Suppressor macrophage (primary cell): ENCODE measurements around the gene PCED1B.
"Not testable (repeated sequence)": the region's sequence is repeated elsewhere in the genome, so short reads cannot be mapped to it uniquely, and the experiment has no call there.

Experiments used
- DNase-seq, 4 experiments: peaks; one replicate each; pipeline ENCODE4 v3.0.0-alpha.2; 2020 to 2022
- total RNA-seq, 17 experiments: gene quantifications; one replicate each; lab custom pipeline; 2026; ENCODE audit warnings: mixed read lengths in 6 of 17, inconsistent platforms in 3 of 17; lab: John Stamatoyannopoulos, UW

The PCED1B gene, protein sequence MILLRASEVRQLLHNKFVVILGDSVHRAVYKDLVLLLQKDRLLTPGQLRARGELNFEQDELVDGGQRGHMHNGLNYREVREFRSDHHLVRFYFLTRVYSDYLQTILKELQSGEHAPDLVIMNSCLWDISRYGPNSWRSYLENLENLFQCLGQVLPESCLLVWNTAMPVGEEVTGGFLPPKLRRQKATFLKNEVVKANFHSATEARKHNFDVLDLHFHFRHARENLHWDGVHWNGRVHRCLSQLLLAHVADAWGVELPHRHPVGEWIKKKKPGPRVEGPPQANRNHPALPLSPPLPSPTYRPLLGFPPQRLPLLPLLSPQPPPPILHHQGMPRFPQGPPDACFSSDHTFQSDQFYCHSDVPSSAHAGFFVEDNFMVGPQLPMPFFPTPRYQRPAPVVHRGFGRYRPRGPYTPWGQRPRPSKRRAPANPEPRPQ
- total RNA-seq = 0.35 to 3.7 (median 1.5) reads per million in 17 experiments

DNA sequence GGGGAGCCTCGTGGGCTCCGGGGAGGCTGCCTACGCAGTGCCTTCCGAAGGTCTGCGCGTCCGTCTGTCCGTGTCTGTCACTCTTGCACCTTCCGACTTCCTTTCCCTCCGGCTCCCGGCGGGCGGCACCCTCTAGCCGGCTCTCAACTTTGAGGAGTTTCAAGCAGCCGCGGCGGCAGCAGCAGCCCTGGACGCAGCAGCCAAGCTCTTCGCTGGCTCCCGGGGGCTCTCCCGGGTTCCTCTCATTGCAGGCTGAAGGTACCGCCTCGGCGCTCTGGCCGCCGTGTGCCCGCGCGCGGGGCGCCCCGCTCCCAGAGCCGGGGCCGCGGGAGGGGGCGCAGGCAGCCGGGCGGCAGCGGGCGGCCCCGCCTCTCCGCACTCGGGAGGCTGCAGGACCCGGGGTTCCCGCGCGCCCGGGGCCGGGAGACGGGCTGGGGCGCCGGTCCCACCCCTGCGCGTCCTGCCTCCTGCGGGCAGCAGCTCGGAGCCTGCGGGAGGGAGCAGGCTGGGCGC lies at the start of gene PCED1B, which contains the start of gene AMIGO2:
TSS of gene PCED1B (plus strand) at position 154 of the 513 bp plus-strand sequence. CDS start 155,443 bp downstream, outside the sequence.
TSS of gene AMIGO2 (minus strand) at position 492 of the 513 bp plus-strand sequence. CDS start 957 bp downstream, outside the sequence.
- peak; percentile 67 to 89 (median 82) for DNase-seq

DNA sequence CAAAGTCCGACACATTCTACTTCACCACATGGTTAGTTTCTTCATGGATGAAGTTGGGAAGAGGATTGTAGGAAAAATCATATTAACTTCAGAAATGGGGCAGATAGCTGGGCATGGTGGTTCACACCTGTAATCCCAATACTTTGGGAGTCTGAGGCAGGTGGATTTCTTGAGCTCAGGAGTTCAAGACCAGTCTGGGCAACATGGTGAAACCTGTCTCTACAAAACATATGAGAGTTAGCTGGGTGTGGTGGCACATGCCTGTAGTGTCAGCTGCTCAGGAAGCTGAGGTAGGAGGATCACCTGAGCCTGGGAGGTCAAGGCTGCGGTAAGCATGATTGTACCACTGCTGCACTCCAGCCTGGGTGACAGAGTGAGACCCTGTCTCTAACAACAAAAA lies 49.5 kb upstream of the PCED1B start:
- no peak for DNase-seq

- peak; percentile 23 to 78 (median 50) for DNase-seq
Measured at GRCh38 chr12:47032644-47033043, 46.8 kb upstream of the PCED1B start.

DNA sequence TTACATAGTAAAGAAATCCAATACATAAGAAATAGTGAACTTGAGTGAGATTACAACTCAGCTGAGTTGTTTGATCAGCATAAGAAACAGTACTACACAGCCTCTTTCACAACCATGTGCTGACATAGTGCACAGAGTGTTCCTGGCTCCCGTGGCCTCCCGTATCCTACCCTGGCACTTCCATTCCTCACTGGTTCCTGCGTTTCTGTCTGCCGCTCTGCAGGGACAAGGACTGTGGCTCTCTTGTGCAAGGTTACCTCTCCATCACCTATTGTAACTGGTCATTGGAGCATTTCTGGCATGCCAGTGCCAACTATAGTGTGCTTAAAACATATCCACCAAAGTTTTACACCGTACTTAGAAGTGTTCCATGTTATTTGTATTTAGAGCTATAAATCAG lies 46.3 kb upstream of the PCED1B start:
- peak in 1 of 4 experiments; percentile 7 for DNase-seq

GRCh38 chr12:47033789-47034555 lies 45.4 kb upstream of the PCED1B start:
- no peak for DNase-seq

- DNase-seq = no peak
Measured at GRCh38 chr12:47034661-47035060, 44.8 kb upstream of the PCED1B start.

- peak in 2 of 4 experiments; percentile 34 to 36 for DNase-seq
Measured at GRCh38 chr12:47035484-47035883, 43.9 kb upstream of the PCED1B start.

GRCh38 chr12:47038270-47038748 lies 41.1 kb upstream of the PCED1B start:
- peak in 2 of 4 experiments; percentile 50 to 62 for DNase-seq

GRCh38 chr12:47039079-47039478 lies 40.3 kb upstream of the PCED1B start:
- DNase-seq = no peak

DNA sequence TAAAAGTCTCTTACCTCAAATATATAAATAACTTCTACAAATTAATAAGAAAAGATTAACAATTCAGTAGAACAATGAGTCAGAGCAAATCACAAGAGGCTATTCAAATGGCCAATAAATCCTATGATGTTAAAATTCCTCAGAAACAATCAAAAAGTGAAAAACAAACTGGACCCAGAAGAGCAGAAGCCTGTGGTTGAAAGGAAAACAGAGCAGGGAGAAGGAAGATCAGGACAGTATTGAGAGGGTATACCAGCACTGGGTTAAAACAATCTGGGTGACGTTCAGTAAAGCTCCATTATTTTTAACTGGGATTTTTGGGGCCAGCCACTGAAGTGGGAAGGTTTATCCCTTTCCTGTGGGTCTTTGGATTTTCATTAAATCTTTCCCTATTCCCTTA lies 39.7 kb upstream of the PCED1B start:
- DNase-seq = no peak

DNA sequence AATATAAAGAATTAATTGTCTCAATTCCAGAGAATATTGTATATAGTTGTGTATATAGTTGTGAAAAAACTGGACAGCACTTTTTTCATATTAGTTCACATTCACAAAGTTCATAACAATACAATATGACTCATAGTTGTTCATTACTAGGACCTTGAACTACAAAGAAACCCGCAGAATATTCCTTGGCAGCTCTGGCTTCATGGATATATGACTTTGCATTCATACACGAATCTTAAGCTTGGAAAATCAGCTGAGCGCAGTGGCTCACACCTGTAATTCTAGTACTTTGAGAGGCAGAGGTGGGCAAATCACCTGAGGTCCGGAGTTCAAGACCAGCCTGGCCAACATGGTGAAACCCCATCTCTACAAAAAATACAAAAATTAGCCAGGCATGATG lies 38.1 kb upstream of the PCED1B start:
- no peak for DNase-seq

DNA sequence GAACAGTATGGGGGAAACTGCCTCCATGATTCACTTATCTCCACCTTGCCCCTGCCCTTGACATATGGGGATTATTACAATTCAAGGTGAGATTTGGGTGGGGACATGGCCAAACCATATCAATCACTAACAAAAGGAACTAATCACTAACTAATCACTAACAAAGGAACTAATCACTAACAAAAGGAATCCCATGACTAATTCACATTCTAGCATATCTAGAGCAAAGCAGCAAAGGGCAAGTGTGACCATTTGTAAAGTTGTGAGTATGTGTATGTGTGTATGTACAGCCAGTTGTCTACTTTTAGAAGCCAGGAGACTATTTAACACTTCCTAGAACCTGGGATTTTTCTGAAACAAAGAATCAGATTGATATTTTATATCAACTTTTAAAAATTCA lies 30.9 kb upstream of the PCED1B start:
- no peak for DNase-seq

DNA sequence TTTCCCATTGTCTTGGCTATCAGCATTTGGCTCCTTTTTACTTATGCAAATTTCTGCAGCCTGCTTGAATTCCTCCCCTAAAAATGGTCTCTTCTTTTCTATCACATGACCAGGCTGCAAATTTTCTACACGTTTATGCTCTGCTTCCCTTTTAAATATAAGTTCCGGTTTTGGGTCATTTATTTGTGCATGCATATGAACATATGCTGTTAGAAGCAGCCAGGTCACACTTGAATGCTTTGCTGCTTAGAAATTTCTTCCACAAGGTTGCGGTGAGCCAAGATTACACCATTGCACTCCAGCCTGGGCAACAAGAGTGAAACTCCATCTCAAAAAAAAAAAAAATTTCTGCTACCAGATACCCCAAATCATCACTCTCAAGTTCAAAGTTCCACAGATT lies 28.1 kb upstream of the PCED1B start:
- not testable (repeated sequence) for DNase-seq

DNA sequence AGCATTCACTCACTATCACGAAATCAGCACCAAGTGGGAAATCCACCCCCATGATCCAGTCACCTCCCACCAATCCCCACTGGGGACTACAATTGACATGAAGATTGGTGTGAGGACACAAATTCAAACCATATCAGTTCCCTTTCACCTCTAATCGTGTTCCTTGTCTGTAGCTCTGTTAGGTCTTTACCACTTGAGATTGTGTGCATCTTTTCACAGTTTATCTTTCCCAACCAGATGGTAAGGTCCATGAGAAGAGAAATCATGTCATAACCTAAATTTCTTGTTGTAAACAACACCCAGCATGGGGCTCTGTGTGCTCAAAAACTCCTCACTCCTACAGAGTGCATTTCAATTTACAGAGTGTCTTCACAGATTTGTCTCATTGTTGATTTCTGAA lies 27.1 kb upstream of the PCED1B start:
- no peak for DNase-seq

DNA sequence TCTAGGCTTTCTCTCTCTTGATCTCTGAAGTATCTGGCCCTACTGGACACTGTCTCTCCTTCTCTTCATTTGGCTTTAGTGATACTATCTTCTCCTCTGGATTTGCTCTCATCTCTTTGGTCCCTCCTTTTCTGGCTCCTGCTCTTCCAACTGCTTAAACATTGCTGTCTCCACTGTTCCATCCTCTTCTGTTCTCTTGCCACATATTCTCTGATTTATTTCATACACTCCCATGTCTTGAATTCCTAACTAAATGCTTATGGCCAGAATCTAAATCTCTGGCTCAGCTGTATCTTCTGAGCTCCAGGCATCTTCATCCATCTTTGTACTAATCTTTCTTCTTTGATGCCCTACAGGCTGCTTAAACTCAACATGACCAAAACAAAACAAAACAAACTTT lies 25.5 kb upstream of the PCED1B start:
- DNase-seq = no peak

GRCh38 chr12:47054659-47055058 lies 24.8 kb upstream of the PCED1B start:
- DNase-seq = peak in 3 of 4 experiments; percentile 7 to 43 (median 20)

DNA sequence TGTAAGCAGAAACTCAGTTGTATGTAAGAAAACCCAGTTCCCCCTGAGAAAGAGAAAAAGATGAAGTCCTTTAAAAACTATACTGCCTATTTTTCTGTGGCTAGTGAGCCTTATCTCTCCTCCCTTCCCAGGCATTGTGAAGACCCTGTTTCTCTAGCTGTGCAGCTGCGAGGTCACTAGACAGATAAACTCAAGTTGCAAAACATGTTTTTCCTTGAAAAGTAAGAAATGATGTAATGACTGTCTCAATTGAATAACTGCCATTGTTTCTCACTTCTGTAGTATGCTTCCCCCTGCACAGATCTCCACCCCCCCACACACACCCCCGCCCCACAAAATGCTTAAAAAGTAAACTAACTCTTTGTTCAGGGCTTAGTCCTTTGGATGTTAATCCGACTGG lies 23.6 kb upstream of the PCED1B start:
- not testable (repeated sequence) for DNase-seq

DNA sequence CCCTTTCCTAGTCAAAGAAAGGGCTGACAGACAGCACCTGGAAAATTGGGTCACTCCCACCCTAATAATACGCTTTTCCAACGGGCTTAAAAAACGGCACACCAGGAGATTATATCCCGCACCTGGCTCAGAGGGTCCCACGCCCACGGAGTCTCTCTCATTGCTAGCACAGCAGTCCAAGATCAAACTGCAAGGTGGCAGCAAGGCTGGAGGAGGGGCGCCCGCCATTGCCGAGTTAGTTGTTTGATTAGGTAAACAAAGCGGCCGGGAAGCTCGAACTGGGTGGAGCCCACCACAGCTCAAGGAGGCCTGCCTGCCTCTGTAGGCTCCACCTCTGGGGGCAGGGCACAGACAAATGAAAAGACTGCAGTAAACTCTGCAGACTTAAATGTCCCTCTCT lies 22.5 kb upstream of the PCED1B start:
- DNase-seq = not testable (repeated sequence)

DNA sequence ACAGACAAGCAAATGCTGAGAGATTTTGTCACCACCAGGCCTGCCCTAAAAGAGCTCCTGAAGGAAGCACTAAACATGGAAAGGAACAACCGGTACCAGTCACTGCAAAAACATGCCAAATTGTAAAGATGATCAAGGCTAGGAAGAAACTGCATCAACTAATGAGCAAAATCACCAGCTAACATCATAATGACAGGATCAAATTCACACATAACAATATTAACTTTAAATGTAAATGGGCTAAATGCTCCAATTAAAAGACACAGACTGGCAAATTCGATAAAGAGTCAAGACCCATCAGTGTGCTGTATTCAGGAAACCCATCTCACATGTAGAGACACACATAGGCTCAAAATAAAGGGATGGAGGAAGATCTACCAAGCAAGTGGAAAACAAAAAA lies 20.8 kb upstream of the PCED1B start:
- DNase-seq = not testable (repeated sequence)

DNA sequence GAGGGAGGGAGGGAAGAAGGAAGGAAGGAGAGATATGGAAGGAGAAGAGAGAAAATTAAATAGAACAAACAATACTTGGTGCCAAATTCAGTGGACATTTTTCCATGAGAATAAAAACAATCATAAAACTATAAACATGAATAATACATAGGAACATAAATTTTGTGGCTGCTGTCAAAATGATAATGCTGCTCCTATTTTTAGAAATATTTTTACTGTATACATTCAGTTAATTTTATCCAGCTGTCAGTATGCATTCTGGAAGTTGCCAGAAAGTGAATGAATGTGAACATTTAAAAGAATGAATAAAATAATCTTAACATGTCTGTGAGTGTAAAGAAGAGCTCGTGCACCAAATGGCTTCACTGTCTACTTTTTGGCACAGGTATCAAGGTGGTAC lies 13.9 kb upstream of the PCED1B start:
- no peak for DNase-seq

GRCh38 chr12:47066278-47067025 lies 13.0 kb upstream of the PCED1B start:
- no peak for DNase-seq

DNA sequence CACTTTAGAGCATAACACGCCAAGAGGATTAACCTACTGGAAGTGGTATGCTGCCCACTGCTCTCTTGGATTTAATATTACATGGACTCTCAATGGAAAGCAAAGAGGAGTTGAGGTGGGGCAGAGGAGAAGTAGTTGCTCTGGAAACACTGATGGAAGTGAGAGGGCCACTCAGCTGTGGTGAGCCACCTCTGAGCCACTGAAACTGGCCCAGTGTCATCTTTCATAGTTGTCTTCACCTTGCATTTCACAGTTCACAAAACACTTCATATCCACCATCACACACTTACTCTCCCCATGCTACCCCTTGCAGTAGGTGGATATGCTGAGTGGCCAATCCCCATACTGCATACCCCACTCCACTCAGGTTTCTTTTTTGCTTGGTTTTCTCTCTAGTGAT lies 12.2 kb upstream of the PCED1B start:
- DNase-seq = no peak
